HG03469 (cell line): ENCODE results near the gene RABEP1.
"Not testable (repeated sequence)": the region's sequence is repeated elsewhere in the genome, so short reads cannot be mapped to it uniquely, and the experiment has no call there.

ENCODE experiments used
- ATAC-seq: cut with Tn5 transposase; IDR thresholded peaks from one replicate; pipeline ENCODE4 v1.9.1; 2021; ENCODE audit warnings: mild to moderate bottlenecking, moderate library complexity, moderate number of reproducible peaks; ENCODE audit not compliant: unreplicated experiment

Gene RABEP1

DNA sequence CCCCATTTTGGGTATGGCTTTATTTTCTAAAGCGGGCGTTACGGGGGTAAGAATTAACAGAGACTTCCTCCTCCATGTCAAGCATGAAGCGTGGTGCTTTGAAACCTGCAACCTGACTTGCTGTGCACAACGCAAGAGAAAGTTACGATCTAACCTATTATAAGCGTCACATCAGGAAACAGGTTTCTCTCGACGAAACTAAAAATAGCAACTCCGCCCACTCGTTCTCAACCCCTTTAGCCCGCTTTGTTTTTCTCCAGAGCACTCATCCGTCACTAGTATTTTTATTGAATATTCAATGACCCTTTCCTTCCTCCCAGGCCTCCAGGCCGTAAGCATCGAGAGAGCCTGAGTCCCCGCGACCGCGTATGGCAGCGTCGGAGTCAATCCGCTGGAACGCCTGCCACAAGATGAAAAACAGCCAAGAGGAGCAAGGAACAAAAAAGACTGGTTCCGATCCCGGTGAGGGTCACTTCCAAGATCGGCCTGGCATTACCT is 136.8 kb downstream of the RABEP1 start:
- ATAC-seq: peak; percentile 32

- peak; percentile 69 for ATAC-seq
These were observed 137.4 kb downstream of the RABEP1 start, which contains the start of gene NUP88 for GRCh38 chr17:5419356-5419958. NUP88 (minus strand) TSS chr17:5419662; CDS start chr17:5419650, 12 bp downstream.

- peak; percentile 15 for ATAC-seq
These were observed 138.0 kb downstream of the RABEP1 start, which contains the start of gene RPAIN for GRCh38 chr17:5419959-5420653. RPAIN (plus strand) TSS chr17:5420182; CDS start chr17:5420211, 29 bp downstream.

DNA sequence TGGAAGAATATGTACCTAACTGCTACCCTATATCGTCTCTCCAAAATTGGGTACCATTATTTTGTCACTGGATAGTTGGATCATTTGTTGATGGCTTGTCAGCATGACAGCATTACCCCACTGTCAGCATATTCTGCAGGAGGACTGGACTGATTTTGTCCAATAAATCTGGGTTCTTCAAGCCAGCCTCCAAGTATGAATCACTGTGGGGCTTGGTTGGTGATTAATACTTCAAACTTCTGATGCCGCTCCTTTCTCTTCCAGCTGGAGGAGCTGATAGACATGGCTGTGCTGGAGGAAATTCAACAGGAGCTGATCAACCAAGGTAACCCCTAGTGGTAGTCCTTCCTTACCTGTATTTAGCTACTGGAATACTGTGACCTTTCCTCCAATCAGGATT is 140.4 kb downstream of the RABEP1 start:
- ATAC-seq: no peak

- no peak for ATAC-seq
These were observed 142.8 kb downstream of the RABEP1 start for GRCh38 chr17:5424909-5425308.

DNA sequence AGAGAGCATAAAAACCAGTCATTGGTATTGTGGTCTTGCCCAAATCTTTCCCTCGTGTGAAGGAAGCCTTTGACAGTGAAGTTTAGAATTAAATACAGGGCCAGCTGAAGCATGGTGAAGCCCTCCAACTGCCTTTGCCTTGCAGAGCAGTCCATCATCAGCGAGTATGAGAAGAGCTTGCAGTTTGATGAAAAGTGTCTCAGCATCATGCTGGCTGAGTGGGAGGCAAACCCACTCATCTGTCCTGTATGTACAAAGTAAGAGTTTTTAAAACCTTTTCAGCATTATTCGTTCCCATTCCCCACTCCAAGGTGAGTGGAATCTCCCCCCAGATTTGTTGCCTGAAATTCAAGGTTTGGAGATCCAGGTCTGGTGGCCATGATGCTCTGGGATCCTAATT is 143.7 kb downstream of the RABEP1 start:
- ATAC-seq: no peak

- ATAC-seq: no peak
These were observed 147.3 kb downstream of the RABEP1 start for GRCh38 chr17:5429191-5429887.

DNA sequence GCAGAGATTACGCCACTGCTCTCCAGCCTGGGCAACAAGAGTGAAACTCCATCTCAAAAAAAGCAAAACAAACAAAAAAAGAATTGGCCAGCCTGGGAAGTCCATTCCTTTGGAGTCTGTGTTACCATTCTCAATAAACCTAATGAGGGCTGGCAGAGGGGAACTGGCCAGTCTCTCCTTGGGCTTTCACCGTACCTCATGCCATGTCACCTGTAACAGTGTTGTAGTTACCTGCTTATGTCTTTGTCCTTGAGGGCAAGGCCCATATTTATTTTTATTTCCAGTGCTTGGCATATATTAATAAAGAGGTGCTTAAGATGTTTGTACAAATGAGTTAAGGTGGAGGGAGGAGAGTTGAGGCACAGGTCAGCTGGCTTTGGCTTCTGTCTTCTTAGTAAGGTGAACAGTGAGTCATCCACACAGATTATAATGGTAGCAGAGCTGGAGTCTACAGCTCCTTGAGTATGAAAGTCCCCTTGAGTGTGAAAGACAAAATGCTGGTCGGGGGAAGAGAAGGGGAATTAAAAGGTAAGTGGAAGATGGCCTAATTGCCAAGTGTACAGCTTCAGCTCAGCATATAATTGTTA is 148.4 kb downstream of the RABEP1 start:
- no peak for ATAC-seq

- not testable (repeated sequence) for ATAC-seq
These were observed 149.2 kb downstream of the RABEP1 start for GRCh38 chr17:5431234-5431633.

DNA sequence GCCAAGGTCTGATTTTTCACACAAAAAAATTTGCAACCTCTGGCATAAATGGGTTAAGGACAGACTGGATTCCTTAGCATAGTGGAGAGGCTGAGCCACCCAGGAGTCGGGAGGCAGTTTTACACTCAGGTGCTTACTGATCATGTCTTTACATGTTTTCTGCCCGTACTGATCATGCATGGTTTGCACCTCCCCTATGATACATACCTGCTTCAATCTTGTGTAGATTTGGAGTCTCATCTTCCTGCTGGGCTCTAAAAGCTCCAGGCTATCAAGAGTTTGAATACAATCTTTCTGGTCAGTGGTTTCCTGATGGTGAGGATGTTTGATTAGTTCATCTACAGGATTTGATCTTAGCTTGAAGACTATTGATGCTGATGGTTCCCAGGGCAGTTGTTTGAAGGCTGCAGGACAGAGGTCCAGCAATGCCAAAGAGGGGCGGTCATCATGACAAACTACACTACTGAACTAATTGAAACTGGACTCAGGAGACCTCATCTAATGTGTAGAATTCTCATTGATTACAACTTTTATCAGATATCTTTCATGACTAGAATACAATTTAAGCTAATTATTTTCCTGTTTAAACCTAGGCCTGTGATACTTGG is 150.0 kb downstream of the RABEP1 start:
- no peak for ATAC-seq

DNA sequence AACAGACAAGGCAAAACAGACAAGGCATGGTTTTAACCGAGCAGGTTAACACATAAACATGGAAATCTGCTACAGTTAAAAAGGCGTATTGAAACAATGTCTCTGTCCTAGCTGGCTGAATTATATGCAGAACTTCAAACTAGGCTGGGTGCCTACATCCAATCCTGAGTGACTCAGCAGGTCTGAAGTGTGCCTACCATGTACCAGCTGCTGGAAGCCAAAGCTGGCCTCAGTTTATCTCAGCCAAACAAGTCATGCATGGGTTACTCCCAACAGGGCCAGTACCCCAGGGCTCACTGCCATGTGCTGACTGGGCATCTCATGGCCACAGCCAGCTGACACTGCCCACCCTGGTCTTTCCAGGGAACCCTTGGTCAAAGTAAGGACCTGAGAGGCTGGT is 152.9 kb downstream of the RABEP1 start:
- no peak for ATAC-seq
